IPS-20b (cell line): ENCODE results near the gene DNAJA2.

ENCODE experiments used
- H3K27ac ChIP-seq: one replicate; pipeline ENCODE4 v1.5.1; 2013; ENCODE audit warnings: low read length
- H3K27me3 ChIP-seq: 2 replicates; pipeline ENCODE4 v1.6.1; 2013; ENCODE audit warnings: mild to moderate bottlenecking, low read length, inconsistent platforms; ENCODE audit not compliant: insufficient read depth
- H3K36me3 ChIP-seq: 2 replicates; pipeline ENCODE4 v1.6.1; 2013; ENCODE audit warnings: low read depth, mild to moderate bottlenecking, inconsistent platforms, low read length, moderate library complexity; ENCODE audit not compliant: insufficient read depth
- H3K4me1 ChIP-seq: 2 replicates; pipeline ENCODE4 v1.6.1; 2013; ENCODE audit warnings: mild to moderate bottlenecking, control low read depth, inconsistent platforms, low read length, moderate library complexity; ENCODE audit not compliant: insufficient read depth
- H3K4me3 ChIP-seq: 2 replicates; pipeline ENCODE4 v1.5.1; 2013; ENCODE audit warnings: mild to moderate bottlenecking, low read length, inconsistent platforms
- H3K9ac ChIP-seq: 2 replicates; pipeline ENCODE4 v1.6.1; 2013; ENCODE audit warnings: low read depth, mild to moderate bottlenecking, inconsistent platforms, low read length, moderate library complexity
- H3K9me3 ChIP-seq: 2 replicates; pipeline ENCODE4 v1.6.1; 2013; ENCODE audit warnings: mild to moderate bottlenecking, low read depth, low read length, inconsistent platforms; ENCODE audit not compliant: insufficient read depth

The DNAJA2 gene

GRCh38 chr16:46922239-46922638 lies 51.2 kb downstream of the DNAJA2 start:
- Histone ChIP-seq H3K27ac (no peak overlapping the region), H3K4me3 (no peak overlapping the region), H3K36me3 (peaks cover 93% of the 10 kb centered on the region)

DNA sequence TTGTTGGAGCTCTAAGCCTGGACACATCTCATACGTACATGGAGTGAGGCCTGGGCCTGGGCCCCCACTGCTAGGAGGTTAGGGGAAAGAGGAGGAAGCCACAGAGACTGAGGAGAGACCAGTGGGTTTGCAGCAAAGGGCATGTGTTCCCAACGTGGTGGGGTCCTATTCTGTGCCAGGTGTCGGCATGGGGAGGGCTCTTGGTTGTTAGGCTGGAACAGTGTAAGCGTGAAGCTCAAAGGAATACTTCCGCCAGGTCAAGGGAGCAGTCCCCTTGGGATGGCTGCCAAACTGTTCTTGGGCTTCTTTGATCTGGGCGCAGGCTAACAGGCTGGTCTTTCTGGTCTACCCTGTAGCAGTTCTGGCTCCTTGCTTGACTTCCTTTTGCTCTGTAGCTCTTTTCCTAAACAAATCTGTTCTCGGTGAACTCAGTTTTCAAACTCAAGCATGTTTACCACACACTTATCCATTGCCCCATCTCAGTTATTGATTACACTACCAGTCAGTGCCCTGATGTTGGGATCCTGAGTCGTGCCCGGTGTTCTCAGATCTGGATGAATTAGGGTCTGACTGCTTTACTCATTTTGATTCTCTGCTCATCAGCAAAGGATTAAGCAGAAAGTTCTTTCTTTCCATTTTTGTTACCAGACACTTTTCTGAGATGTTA lies 52.9 kb downstream of the DNAJA2 start:
- Histone ChIP-seq H3K4me3 (no peak overlapping the region), H3K27ac (no peak overlapping the region)

More at GRCh38 chr16:46922239-46922638, 51.2 kb downstream of the DNAJA2 start:
- H3K27me3 ChIP-seq = no peaks in the 10 kb centered on the region
- no peaks in the 10 kb centered on the region for H3K9me3 ChIP-seq
- H3K4me1 ChIP-seq = no peaks in the 10 kb centered on the region
- H3K9ac ChIP-seq = no peak overlapping the region

GRCh38 chr16:46918905-46919792 lies 54.3 kb downstream of the DNAJA2 start:
- Histone ChIP-seq H3K27ac (no peak overlapping the region), H3K9me3 (no peaks in the 10 kb centered on the region), H3K27me3 (no peaks in the 10 kb centered on the region), H3K36me3 (peaks cover 96% of the 10 kb centered on the region), H3K4me1 (no peaks in the 10 kb centered on the region), H3K4me3 (no peak overlapping the region), H3K9ac (no peak overlapping the region; the same call in 1 of the 2 replicates)

More for the DNA sequence above, 52.9 kb downstream of the DNAJA2 start:
- Histone ChIP-seq H3K36me3 (peaks cover 94% of the 10 kb centered on the region), H3K27me3 (no peaks in the 10 kb centered on the region), H3K9ac (no peak overlapping the region), H3K4me1 (no peaks in the 10 kb centered on the region), H3K9me3 (no peaks in the 10 kb centered on the region)

- H3K36me3 ChIP-seq = peaks cover 96% of the 10 kb centered on the region
- no peak overlapping the region for H3K27ac ChIP-seq
- H3K27me3 ChIP-seq = no peaks in the 10 kb centered on the region
- H3K9me3 ChIP-seq = no peaks in the 10 kb centered on the region
- no peak overlapping the region for H3K9ac ChIP-seq
- no peaks in the 10 kb centered on the region for H3K4me1 ChIP-seq
- no peak overlapping the region for H3K4me3 ChIP-seq
Observed at GRCh38 chr16:46918400-46918799, 55.1 kb downstream of the DNAJA2 start.

DNA sequence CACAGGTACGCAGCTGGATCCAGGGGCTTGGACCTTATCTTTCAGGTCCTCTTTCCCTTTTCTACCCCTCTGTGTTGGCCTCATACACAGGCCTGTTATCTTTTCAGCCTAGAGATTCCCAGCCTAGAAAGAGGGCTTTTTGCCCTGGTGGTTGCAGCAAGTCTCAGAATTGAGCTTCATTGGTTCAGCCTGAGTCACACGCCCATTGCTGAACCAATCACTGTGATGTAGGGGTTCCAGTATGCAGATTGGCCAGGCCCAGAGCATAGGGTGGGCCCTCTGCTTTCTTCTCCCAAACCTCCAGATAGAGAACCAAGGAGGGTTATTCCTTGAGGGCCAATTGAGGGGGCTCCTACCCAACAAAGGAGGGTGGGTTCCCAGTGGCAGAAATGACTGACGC lies 56.5 kb downstream of the DNAJA2 start:
- Histone ChIP-seq H3K36me3 (peaks cover 96% of the 10 kb centered on the region), H3K9ac (no peak overlapping the region), H3K4me1 (no peaks in the 10 kb centered on the region)

DNA sequence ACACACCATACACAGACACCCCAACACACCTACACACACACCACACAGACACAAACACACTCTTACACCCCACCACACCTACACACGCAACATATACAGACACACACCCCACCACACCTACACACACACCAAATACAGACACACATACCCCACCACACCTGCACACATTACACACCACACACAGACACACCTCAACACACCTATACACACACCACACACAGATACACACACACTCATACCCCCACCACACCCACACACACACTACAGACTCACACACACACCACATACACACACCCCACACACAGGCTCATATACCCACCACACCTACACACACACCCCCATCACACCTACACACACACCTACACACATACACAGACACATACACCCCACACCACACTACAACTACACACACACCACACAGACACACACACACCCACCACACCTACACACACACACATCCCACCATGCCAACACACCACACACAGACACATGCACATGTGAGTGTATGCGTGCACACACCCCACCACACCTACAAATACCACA lies 57.9 kb downstream of the DNAJA2 start:
- Histone ChIP-seq H3K36me3 (peaks cover 96% of the 10 kb centered on the region), H3K4me3 (no peak overlapping the region), H3K27ac (no peak overlapping the region), H3K27me3 (no peaks in the 10 kb centered on the region), H3K4me1 (no peaks in the 10 kb centered on the region), H3K9me3 (no peaks in the 10 kb centered on the region), H3K9ac (no peak overlapping the region)

More for the DNA sequence above, 56.5 kb downstream of the DNAJA2 start:
- H3K27ac ChIP-seq = no peak overlapping the region
- no peak overlapping the region for H3K4me3 ChIP-seq
- H3K27me3 ChIP-seq = no peaks in the 10 kb centered on the region
- no peaks in the 10 kb centered on the region for H3K9me3 ChIP-seq

GRCh38 chr16:46914556-46915201 lies 58.8 kb downstream of the DNAJA2 start:
- no peaks in the 10 kb centered on the region for H3K4me1 ChIP-seq
- no peaks in the 10 kb centered on the region for H3K9me3 ChIP-seq
- H3K36me3 ChIP-seq = peaks cover 96% of the 10 kb centered on the region
- H3K9ac ChIP-seq = no peak overlapping the region
- no peak overlapping the region for H3K27ac ChIP-seq
- no peak overlapping the region for H3K4me3 ChIP-seq
- no peaks in the 10 kb centered on the region for H3K27me3 ChIP-seq

GRCh38 chr16:46911650-46912049 lies 61.8 kb downstream of the DNAJA2 start:
- Histone ChIP-seq H3K9me3 (no peaks in the 10 kb centered on the region), H3K4me1 (no peaks in the 10 kb centered on the region), H3K4me3 (no peak overlapping the region), H3K9ac (no peak overlapping the region), H3K36me3 (peaks cover 81% of the 10 kb centered on the region), H3K27ac (no peak overlapping the region), H3K27me3 (no peaks in the 10 kb centered on the region)

- Histone ChIP-seq H3K9ac (no peak overlapping the region), H3K27me3 (no peaks in the 10 kb centered on the region), H3K27ac (no peak overlapping the region), H3K9me3 (no peaks in the 10 kb centered on the region), H3K4me1 (no peaks in the 10 kb centered on the region), H3K4me3 (no peak overlapping the region), H3K36me3 (peaks cover 83% of the 10 kb centered on the region)
Observed at GRCh38 chr16:46911038-46911437, 62.4 kb downstream of the DNAJA2 start.

DNA sequence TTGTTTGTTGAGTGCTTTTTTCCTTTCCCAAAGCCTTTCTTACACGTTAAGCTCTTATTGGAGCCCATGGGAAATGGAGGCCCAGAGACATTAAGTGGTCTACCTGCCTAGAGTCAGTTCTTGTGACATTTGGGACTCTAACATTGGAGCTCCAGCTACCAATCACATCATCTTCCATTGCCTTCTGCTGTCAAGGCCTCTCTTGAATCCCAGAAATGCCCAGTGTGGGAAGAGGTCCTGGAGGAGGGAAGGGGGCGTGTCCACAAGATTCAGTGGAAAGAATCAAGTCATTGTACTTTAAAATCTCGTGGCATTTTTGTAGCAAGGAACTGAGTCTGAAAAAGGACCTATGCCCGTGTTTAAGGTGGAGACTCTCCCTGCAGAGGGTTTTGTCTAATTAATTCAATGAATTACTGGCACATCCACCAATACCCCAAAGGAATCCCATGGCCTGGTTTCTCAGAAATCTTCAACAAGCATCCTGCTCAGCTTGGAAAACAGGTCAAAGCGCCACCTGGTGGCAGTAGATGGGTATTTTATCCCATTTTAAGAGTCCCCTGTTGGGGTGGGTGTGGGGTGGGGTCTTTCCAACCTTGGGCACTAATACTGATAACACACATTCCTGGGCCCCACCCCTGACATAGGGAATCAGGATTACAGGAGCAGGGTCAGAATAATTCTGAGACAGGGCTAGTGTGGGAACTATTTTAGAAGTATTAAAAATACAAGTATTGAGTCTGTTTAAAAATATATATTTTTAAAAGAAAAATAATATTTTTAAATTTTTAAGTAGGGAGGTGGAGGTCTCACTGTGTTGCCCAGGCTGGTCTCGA lies 64.7 kb downstream of the DNAJA2 start:
- Histone ChIP-seq H3K9me3 (no peaks in the 10 kb centered on the region), H3K9ac (no peak overlapping the region), H3K4me1 (no peaks in the 10 kb centered on the region), H3K27ac (no peak overlapping the region), H3K36me3 (peaks cover 79% of the 10 kb centered on the region), H3K4me3 (no peak overlapping the region), H3K27me3 (no peaks in the 10 kb centered on the region)
